GM21381 (cell line): ENCODE results near the gene SETD9.

Experiments used
- ATAC-seq: cut with Tn5 transposase; IDR thresholded peaks from one replicate; pipeline ENCODE4 v1.9.1; 2021; ENCODE audit warnings: mild to moderate bottlenecking, moderate library complexity; ENCODE audit not compliant: unreplicated experiment

The SETD9 gene

GRCh38 chr5:56934325-56934724 is 24.9 kb downstream of the SETD9 start:
- no peak for ATAC-seq

DNA sequence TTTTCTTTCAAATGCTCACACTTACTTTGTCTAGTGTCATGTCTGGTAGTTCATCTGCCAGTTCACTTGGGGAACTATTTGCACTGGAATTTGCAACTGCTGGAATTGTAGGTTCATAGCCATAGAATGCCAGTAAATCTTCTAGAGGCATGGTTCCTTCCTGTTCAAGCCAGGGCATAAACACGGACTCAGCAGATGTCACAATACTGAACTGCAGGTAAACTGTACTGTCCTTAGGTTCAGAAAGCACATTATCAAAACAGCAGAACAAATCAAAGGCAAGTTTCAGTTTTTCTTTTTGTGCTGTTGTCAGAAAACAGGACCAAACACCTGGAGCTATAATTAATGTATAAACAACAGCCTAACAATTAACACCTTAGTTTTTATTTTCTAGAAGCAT is 29.5 kb downstream of the SETD9 start:
- ATAC-seq: no peak

DNA sequence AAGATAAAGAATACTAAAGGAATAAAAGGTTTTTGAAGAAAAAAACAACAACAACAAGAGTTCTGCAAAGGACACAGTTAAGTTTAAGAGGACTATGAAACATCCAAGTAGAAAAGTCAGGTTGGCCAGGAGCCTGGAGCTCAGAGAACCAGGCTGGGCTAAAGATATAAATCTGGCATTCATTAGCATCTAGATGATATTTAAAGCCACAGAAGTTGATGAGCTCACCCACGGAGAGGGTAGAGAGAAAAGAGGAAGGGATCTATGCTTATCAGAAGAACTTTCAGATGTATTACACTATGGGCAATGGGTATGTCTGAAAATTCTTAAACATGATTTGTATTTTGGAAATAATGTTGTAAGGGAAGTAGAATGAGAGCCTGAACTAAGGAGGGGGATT is 32.6 kb downstream of the SETD9 start:
- no peak for ATAC-seq

- ATAC-seq: no peak
Measured at GRCh38 chr5:56947052-56947451, 37.7 kb downstream of the SETD9 start.

- peak; percentile 32 for ATAC-seq
Measured at GRCh38 chr5:56950626-56951125, 41.3 kb downstream of the SETD9 start.

GRCh38 chr5:56951126-56951945 is 41.9 kb downstream of the SETD9 start:
- ATAC-seq: peak; percentile 52

DNA sequence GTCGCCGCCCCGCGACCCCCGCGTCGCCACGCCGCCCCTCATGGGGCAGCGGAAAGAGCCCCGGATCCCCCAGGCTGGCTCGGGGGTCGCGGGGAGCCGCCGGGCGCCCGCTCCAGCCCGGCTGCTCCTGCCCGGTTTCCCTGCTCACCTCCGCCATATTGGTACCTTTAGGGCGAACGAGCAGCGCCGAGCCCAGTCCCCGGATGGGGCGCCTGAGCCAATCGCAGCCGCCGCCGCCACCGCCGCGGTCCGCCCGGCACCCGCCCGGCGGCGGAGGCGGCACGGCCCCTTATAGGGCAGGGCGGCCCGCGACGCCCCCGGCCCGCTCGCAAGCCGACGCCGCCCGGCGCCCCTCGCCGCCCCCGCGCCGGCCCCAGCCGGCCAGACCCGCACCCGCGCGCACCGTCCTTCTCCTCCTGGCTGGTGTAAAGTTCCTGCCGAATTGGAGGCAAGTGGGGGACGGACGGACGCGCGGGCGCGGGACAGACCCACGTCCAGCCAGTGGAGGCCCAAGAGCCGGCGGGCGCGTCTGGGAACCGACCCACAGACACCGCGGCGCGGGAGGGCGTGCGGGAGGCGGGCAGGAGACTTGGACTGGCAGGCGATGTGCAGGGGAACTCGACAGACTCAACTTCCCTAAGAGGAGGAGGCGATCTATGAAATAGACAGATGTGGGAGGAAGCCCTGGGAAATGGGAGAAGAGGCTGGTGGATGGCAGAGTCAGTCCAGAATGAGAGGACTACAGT is 42.7 kb downstream of the SETD9 start, which contains the start of gene MIER3:
TSS of gene MIER3 (minus strand) at position 178 of the 746 bp plus-strand sequence. CDS start at position 157, 21 bp downstream.
- ATAC-seq: peak; percentile 92

GRCh38 chr5:56954262-56954661 is 44.9 kb downstream of the SETD9 start:
- ATAC-seq: no peak

DNA sequence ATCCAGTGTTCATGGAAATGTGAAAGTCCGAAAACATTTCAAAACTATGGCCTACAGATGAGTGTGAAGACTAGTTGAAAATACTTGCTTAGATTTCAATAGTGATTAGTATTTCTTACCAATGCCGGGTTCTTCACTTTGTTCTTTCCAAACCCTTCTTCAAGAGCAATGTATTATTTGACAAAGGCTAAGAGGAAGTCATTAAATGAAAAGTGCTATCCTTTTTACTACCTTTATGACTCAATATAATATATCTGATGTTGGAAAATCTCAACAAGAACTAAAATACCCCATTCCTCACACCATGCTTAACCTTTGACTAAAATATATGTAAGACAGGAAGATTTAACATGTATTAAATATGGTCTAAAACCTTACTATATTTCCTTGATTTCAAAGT is 49.2 kb downstream of the SETD9 start:
- no peak for ATAC-seq

DNA sequence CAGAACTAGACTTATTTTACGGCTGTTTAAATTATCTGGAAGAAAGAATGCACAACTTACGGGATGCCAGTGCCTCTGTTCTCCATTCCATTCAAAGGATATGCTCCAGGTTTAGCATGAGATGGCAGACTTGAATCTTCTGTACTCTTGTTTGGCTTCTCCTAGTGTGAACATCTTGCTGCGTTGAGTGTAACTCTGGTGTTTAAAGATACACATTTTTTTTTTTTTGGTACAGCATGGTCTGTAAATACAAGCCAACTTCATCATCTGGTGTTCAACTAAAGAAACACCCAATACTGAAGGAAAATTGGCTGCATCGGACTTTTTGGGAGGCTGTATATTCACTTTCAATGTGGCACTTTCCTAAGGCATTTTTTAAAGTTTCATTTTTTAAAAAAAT is 49.9 kb downstream of the SETD9 start:
- no peak for ATAC-seq

DNA sequence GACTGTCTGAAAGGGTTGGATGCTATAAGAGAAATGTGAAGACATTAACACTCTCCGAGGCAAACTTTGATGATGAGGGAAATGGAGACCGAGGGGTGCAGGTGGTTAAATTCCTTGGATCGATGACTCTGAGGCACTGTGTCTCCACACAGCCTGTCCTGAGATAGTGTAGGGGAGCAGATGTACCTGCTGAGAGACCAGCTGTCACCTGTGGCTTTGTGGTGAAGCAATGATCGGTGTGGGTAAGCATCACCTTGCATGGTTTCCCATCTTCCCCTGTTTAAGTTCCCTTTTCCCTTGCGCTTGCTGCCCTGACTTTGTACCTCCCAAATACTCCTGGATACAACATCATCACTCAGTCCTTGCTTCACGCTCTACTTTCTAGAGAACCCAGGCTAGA is 52.4 kb downstream of the SETD9 start:
- ATAC-seq: no peak

DNA sequence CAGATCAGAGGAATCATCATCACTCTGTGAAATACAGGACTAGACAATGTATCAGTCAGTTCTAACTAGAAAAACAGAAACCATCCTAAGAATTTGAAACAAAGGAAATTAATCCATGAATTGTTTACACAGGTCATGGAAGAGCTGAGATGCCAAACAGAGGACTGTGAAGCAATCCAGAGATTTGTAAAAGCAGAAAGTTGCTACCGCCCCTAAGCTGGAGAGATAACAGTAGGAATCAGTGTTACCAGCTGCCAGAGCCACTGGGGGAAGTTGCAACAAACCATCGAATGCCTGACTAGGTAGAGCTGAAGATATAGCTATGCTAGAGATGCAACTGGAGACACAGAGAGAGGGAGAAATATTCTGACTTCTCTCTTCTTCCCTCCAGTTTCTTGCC is 52.9 kb downstream of the SETD9 start:
- ATAC-seq: no peak

- ATAC-seq: no peak
Measured at GRCh38 chr5:56963246-56963645, 53.9 kb downstream of the SETD9 start.

- no peak for ATAC-seq
Measured at GRCh38 chr5:56964173-56964572, 54.8 kb downstream of the SETD9 start.
